ENCODE measurements around the gene NOXO1. TPM values are rescaled to one million over a fixed set of nuclear protein-coding genes. Genes with fewer than 3 reads are reported as not detected.

The NOXO1 gene
- total and polyA plus RNA-seq, 2 experiments from 2014 or later = 2.0 to 2.6 TPM

DNA sequence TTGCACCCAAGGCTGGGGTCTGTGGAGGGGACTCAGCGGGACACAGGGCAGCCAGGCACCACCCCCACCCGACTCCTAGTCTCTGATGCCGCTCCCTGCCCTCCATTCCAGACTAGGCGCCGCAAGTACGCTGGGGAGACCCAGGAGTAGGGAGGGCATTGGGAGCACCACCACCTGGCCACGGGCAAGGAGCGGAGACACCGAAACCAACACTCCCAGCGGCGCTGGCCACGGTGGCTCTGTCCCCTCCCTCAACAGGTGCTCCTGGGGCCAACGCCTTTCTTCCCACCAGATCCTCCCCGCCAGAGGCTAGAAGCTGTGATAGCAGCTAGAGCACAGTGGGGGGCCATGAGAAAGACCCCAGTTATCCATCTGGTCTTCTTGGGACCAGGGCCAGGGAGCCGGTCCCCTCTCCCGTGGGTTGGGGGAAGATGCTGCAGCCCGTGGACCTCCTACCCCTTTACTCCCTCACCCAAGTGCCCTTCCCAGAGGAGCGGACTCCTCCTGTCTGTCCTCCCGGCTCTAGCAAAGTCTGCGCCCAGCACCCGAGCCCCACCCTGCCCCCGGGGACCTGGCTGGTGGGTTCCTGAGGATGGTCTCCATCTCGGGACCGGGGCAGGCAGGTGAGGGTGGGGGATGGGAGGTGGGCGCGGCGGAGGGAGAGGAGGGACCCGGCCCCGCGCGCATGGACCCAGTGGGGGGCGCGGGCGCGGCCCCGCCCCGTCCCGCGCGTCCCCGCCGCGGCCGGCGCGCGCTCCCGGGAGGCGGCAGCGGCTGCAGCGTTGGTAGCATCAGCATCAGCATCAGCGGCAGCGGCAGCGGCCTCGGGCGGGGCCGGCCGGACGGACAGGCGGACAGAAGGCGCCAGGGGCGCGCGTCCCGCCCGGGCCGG, 8.2 kb upstream of the NOXO1 start, which contains the start of gene SYNGR3:
TSS of gene SYNGR3 (plus strand) at position 762 of the 892 bp plus-strand sequence. CDS start 133 bp downstream, outside the sequence.
- peak; percentile 62 for DNase-seq (ENCODE audit: low spot score)
- no peak within 1 kb of the TSS for H3K27ac ChIP-seq (ENCODE audit: low read depth)
- no peak for TF ChIP-seq CREB1 (CRISPR knock-in tag; IDR thresholded peaks at IDR 0.05; ENCODE audit: low read depth)
- TF ChIP-seq ZNF331 (CRISPR knock-in tag; IDR thresholded peaks at IDR 0.05; ENCODE audit: low read depth) = no peak
- TF ChIP-seq POLR2AphosphoS5 (IDR thresholded peaks at IDR 0.05; ENCODE audit: low read depth) = no peak
- no peak for TF ChIP-seq JUNB (IDR thresholded peaks at IDR 0.05; ENCODE audit: unreplicated experiment)
- no peak for TF ChIP-seq EZH2 (IDR thresholded peaks at IDR 0.05; ENCODE audit: low read depth, unreplicated experiment)
- no peak for TF ChIP-seq NANOG (IDR thresholded peaks at IDR 0.05; ENCODE audit: borderline replicate concordance)
- TF ChIP-seq STAT1 (IDR thresholded peaks at IDR 0.05; ENCODE audit: unreplicated experiment) = no peak
- TF ChIP-seq, protein P1, sequence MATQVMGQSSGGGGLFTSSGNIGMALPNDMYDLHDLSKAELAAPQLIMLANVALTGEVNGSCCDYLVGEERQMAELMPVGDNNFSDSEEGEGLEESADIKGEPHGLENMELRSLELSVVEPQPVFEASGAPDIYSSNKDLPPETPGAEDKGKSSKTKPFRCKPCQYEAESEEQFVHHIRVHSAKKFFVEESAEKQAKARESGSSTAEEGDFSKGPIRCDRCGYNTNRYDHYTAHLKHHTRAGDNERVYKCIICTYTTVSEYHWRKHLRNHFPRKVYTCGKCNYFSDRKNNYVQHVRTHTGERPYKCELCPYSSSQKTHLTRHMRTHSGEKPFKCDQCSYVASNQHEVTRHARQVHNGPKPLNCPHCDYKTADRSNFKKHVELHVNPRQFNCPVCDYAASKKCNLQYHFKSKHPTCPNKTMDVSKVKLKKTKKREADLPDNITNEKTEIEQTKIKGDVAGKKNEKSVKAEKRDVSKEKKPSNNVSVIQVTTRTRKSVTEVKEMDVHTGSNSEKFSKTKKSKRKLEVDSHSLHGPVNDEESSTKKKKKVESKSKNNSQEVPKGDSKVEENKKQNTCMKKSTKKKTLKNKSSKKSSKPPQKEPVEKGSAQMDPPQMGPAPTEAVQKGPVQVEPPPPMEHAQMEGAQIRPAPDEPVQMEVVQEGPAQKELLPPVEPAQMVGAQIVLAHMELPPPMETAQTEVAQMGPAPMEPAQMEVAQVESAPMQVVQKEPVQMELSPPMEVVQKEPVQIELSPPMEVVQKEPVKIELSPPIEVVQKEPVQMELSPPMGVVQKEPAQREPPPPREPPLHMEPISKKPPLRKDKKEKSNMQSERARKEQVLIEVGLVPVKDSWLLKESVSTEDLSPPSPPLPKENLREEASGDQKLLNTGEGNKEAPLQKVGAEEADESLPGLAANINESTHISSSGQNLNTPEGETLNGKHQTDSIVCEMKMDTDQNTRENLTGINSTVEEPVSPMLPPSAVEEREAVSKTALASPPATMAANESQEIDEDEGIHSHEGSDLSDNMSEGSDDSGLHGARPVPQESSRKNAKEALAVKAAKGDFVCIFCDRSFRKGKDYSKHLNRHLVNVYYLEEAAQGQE (IDR thresholded peaks at IDR 0.05; ENCODE audit: unreplicated experiment) = no peak
- H3K36me3 Mint-ChIP-seq (ENCODE audit: low read depth) = peaks cover 20% of the 10 kb centered on the region
- peaks cover 19% of the 10 kb centered on the region for H3K4me1 Mint-ChIP-seq
- H3K9me2 ChIP-seq (ENCODE audit: insufficient read depth) = no peaks in the 10 kb centered on the region
- H3K4me1 ChIP-seq (ENCODE audit: insufficient read depth) = peaks cover 12% of the 10 kb centered on the region; the same call in 1 of the 2 replicates
- H2AFZ ChIP-seq = peak within 1 kb of the TSS; percentile 93
- H3K27ac Mint-ChIP-seq = no peak within 1 kb of the TSS
- peaks cover 26% of the 10 kb centered on the region for H3F3A ChIP-seq (replicated peaks; ENCODE audit: low read depth)
- no peaks in the 10 kb centered on the region for H3K36me3 ChIP-seq (ENCODE audit: insufficient read depth)
- H3K4me3 ChIP-seq = peak within 1 kb of the TSS; percentile 86
- H3K4me2 ChIP-seq = peak within 1 kb of the TSS; percentile 97
- ATAC-seq = no peak; the same call in 2 of the 3 replicates
- H3K27me3 ChIP-seq (ENCODE audit: insufficient read depth) = peaks cover 33% of the 10 kb centered on the region
- peaks cover 9% of the 10 kb centered on the region for H3K79me2 ChIP-seq (replicated peaks; ENCODE audit: insufficient read depth)
- peak within 1 kb of the TSS; percentile 74 for H3K4me3 Mint-ChIP-seq
- peaks cover 46% of the 10 kb centered on the region for H3K27me3 Mint-ChIP-seq (ENCODE audit: insufficient read depth, low read depth, poor library complexity)
- H4K20me1 ChIP-seq (replicated peaks; ENCODE audit: insufficient read depth) = no peaks in the 10 kb centered on the region; the same call in 1 of the 2 replicates
- no peaks in the 10 kb centered on the region for H3K9me3 Mint-ChIP-seq

DNA sequence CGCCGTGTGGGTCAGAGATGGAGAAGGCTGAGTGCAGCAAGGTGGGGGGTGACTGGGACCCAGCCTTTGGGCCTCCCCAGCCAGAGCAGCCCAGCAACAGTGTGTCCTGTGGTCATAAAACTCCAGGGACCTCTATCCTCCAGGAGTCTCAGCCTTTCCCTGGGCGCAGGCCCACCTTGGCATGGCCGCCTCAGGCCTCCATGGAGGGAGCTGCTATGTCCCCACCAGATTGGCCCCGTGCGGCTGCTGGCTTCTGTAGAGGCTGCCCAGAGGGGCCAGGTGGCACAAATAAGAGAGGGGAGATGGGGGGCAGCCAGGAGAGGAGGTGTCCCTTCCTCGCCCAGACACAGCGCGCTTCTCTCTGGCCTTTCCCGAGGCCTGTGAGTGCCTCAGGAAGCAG, 5.9 kb upstream of the NOXO1 start:
- Mint-ChIP-seq H3K4me1 (peaks cover 23% of the 10 kb centered on the region), H3K27ac (no peak overlapping the region), H3K4me3 (no peak overlapping the region), H3K36me3 (ENCODE audit: low read depth) (peaks cover 20% of the 10 kb centered on the region), H3K27me3 (ENCODE audit: insufficient read depth, low read depth, poor library complexity) (peaks cover 57% of the 10 kb centered on the region), H3K9me3 (no peaks in the 10 kb centered on the region)
- no peaks in the 10 kb centered on the region for H3K9me2 ChIP-seq (ENCODE audit: insufficient read depth)
- no peak overlapping the region for H2AFZ ChIP-seq
- H3F3A ChIP-seq (replicated peaks; ENCODE audit: low read depth) = peaks cover 39% of the 10 kb centered on the region
- no peak overlapping the region for H3K4me3 ChIP-seq
- no peak overlapping the region for H3K27ac ChIP-seq (ENCODE audit: low read depth)
- H3K36me3 ChIP-seq (ENCODE audit: insufficient read depth) = no peaks in the 10 kb centered on the region
- no peak for TF ChIP-seq EZH2phosphoT487 (IDR thresholded peaks at IDR 0.05; ENCODE audit: unreplicated experiment)
- TF ChIP-seq ZNF114 (CRISPR knock-in tag; IDR thresholded peaks at IDR 0.05) = no peak
- TF ChIP-seq, protein P2, sequence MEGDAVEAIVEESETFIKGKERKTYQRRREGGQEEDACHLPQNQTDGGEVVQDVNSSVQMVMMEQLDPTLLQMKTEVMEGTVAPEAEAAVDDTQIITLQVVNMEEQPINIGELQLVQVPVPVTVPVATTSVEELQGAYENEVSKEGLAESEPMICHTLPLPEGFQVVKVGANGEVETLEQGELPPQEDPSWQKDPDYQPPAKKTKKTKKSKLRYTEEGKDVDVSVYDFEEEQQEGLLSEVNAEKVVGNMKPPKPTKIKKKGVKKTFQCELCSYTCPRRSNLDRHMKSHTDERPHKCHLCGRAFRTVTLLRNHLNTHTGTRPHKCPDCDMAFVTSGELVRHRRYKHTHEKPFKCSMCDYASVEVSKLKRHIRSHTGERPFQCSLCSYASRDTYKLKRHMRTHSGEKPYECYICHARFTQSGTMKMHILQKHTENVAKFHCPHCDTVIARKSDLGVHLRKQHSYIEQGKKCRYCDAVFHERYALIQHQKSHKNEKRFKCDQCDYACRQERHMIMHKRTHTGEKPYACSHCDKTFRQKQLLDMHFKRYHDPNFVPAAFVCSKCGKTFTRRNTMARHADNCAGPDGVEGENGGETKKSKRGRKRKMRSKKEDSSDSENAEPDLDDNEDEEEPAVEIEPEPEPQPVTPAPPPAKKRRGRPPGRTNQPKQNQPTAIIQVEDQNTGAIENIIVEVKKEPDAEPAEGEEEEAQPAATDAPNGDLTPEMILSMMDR (conservative IDR thresholded peaks at IDR 0.05; ENCODE audit: low read depth in 2 of 2) = no peak
- H3K79me2 ChIP-seq (replicated peaks; ENCODE audit: insufficient read depth) = peaks cover 4% of the 10 kb centered on the region; the same call in 1 of the 2 replicates
- ATAC-seq = no peak
- no peak overlapping the region for H3K4me2 ChIP-seq
- DNase-seq (ENCODE audit: low spot score) = no peak
- peaks cover 44% of the 10 kb centered on the region for H3K27me3 ChIP-seq (ENCODE audit: insufficient read depth)
- H3K4me1 ChIP-seq (ENCODE audit: insufficient read depth) = peaks cover 16% of the 10 kb centered on the region; the same call in 1 of the 2 replicates
- no peaks in the 10 kb centered on the region; the same call in 1 of the 2 replicates for H4K20me1 ChIP-seq (replicated peaks; ENCODE audit: insufficient read depth)

Data from GM23338 (cell line).